ENCODE results near the gene CNTRL.

Gene CNTRL

GRCh38 chr9:121141306-121141705 is 66.6 kb downstream of the CNTRL start:
- ChIA-PET CTCF (no interaction called here), POLR2A (no interaction called here)
- no peak overlapping the region for H3K4me3 ChIP-seq (ENCODE audit: low read depth, low read length)
- DNase-seq (ENCODE audit: low read depth, low spot score): no peak
- TF ChIP-seq CTCF (IDR thresholded peaks at IDR 0.05; ENCODE audit: insufficient read depth, low read length, missing control alignments): no peak

GRCh38 chr9:121141706-121142105 is 67.0 kb downstream of the CNTRL start:
- CTCF ChIA-PET: interaction anchor here (1.2 kb wide), 1 partner anchor 20 kb away, joined by 3 read pairs; no protein-coding TSS in a partner anchor
- H3K4me3 ChIP-seq (ENCODE audit: low read depth, low read length): no peak overlapping the region

DNA sequence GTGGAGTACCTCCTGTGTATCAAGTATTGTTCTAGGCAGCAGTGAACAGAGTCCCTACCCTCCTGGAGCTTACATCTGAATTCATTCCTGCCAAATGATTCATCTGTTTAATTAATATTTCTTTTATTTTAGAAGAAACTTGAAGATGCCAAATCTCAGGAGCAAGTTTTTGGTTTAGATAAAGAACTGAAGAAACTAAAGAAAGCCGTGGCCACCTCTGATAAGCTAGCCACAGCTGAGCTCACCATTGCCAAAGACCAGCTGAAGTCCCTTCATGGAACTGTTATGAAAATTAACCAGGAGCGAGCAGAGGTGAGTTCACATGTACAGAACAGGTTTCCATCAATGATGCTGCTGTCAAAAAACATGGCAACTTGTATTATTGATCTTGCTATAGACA is 69.0 kb downstream of the CNTRL start:
- CTCF ChIA-PET: no interaction called here

More at GRCh38 chr9:121141706-121142105, 67.0 kb downstream of the CNTRL start:
- POLR2A ChIA-PET: no interaction called here
- no peak for DNase-seq (ENCODE audit: low read depth, low spot score)
- TF ChIP-seq CTCF (IDR thresholded peaks at IDR 0.05; ENCODE audit: insufficient read depth, low read length, missing control alignments): no peak

GRCh38 chr9:121144482-121144881 is 69.7 kb downstream of the CNTRL start:
- H3K4me3 ChIP-seq (ENCODE audit: low read depth, low read length): no peak overlapping the region
- ChIA-PET POLR2A (no interaction called here), CTCF (no interaction called here)
- no peak for DNase-seq (ENCODE audit: low read depth, low spot score)
- no peak for TF ChIP-seq CTCF (IDR thresholded peaks at IDR 0.05; ENCODE audit: insufficient read depth, low read length, missing control alignments)

More for the DNA sequence above, 69.0 kb downstream of the CNTRL start:
- DNase-seq (ENCODE audit: low read depth, low spot score): no peak
- TF ChIP-seq CTCF (IDR thresholded peaks at IDR 0.05; ENCODE audit: insufficient read depth, low read length, missing control alignments): no peak
- POLR2A ChIA-PET: no interaction called here
- no peak overlapping the region for H3K4me3 ChIP-seq (ENCODE audit: low read depth, low read length)

DNA sequence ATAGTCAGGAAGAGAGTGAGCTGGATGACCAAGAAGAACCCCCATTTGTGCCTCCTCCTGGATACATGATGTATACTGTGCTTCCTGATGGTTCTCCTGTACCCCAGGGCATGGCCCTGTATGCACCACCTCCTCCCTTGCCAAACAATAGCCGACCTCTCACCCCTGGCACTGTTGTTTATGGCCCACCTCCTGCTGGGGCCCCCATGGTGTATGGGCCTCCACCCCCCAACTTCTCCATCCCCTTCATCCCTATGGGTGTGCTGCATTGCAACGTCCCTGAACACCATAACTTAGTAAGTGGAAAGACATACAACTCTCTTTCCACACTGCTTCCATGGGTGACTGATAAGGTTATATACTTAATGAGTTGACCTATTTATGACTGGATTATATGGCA is 75.4 kb downstream of the CNTRL start:
- no peak for DNase-seq (ENCODE audit: low read depth, low spot score)
- ChIA-PET POLR2A (no interaction called here), CTCF (no interaction called here)
- no peak overlapping the region for H3K4me3 ChIP-seq (ENCODE audit: low read depth, low read length)
- TF ChIP-seq CTCF (IDR thresholded peaks at IDR 0.05; ENCODE audit: insufficient read depth, low read length, missing control alignments): no peak

DNA sequence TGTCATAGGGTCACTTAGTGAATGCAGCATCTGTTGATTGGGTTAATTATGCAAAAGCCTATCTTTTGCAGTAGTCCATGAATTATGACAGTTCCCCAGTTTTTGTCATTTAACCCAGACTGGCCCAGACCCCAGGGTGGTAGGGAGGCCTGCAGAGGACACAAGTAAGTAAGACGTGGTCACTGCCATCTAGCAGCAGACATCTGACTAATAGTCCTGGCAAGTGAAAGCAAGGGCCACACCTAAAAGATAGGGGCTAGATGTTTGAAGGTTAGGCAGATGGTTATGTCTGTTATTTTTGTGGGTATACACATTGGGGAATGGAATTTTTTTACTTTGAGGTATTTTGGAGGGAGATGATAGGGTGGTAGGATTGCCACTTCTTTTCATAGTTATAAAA is 78.9 kb downstream of the CNTRL start:
- TF ChIP-seq CTCF (IDR thresholded peaks at IDR 0.05; ENCODE audit: insufficient read depth, low read length, missing control alignments): no peak
- DNase-seq (ENCODE audit: low read depth, low spot score): no peak
- ChIA-PET CTCF (no interaction called here), POLR2A (no interaction called here)
- H3K4me3 ChIP-seq (ENCODE audit: low read depth, low read length): no peak overlapping the region
